NCI-H2196 treated with DMSO at 0.1 percent for 48 hours (cell line): ENCODE measurements around the gene GJD4.

Experiments
- DNase-seq: peaks from one replicate; lab custom pipeline; 2025; ENCODE audit not compliant: unreplicated experiment; lab: John Stamatoyannopoulos, UW

Gene GJD4, protein sequence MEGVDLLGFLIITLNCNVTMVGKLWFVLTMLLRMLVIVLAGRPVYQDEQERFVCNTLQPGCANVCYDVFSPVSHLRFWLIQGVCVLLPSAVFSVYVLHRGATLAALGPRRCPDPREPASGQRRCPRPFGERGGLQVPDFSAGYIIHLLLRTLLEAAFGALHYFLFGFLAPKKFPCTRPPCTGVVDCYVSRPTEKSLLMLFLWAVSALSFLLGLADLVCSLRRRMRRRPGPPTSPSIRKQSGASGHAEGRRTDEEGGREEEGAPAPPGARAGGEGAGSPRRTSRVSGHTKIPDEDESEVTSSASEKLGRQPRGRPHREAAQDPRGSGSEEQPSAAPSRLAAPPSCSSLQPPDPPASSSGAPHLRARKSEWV

DNA sequence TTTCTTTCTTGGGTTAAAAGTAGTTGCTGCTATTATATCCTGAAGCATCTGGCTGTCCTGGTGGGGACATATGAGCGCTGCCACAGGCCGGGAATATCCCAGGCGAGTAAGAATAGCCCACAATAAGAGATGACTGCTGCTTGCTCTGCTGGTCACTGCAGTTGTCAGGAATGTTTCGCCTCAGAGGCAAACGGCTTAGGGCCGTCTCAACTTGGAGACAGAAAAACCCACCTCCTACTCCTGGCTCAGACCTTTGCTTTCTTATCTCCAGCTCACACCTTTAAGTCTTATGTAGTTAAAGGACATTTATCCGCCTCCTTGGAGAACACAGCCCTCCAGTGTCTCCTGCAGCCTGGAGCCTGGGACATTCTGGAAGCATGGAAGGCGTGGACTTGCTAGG is at the start of gene GJD4:
TSS of gene GJD4 (plus strand) at position 151 of the 400 bp plus-strand sequence. CDS start at position 378, 227 bp downstream.
- no peak for DNase-seq

DNA sequence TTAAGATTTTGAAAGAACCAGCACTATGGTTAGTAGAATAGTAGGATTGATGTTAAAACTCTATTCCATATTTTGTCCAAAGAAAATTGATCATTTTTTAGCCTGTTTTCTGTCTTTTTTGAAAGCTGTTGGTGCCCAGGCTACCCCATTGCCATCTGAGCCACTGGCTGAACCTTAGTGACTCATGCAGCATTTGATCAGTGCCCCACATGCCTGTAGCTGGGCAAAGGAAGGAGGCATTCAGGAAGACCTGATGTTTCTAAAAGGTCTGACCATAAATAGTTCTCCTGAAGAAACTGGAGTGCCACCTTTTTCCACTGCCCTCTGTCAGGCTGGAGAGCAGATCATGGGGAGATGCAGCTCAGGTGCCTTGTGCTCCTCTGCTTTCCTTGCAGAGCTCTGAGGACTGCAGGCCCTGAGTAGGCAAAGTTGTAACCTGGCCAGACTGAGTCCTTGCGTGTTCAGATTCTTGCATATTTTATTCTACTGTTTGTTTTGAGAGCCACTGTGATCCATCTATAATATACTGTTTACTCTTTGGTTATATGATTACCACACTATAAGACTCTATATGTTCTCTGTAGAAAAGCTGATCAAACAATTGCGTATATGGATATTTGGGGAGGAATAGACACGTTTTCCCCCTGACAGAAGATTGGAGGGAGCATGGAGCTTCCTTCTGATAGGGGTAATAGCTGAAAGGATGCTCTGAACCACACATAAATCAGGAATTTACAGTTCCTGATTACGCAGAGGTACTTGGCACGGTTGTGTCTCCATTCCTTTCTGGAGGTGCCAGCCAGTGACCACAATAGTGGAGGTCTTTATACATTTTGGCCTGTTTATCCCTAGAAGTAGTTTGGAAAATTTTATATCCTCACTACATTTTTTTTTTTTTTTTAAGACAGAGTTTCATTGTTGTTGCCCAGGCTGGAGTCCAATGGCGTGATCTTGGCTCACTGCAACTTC is 48.9 kb upstream of the GJD4 start:
- DNase-seq = no peak

DNA sequence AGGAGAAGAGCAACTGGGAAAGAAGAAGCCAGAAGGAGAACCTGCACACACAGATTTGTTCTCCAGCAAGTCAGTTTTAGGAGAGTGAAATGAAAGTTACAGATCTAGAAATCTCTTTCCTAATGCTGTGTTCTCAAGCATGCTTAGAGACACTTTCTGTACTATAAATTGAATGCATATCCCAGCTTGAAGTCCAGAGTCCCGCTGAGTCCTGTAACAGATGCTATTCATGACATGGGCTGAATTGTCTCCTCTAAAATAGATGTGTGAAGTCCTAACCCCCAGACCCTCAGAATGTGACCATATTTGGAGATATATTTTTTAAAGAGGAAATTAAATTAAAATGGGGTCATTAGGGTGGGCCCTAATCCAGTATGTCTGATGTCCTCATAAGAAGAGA is 46.9 kb upstream of the GJD4 start:
- no peak for DNase-seq

DNA sequence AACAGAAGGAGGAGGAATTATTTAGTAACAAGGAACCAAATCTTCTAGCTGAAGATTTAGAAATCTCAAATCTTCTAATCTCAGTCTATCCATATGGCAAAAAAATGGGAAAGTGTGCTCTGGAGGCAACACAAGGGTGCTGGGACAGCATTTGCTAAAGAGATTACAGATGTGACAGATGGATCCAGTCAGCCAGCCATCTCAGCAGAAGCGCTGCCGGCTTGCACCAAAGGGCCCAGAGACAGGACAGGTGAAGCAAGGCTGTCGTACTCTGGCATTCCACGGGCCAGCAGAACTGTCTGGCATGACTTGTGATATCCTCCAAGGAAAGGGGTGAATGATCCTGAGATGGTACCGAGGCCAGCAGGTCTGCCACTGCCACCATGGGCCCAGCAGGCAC is 45.7 kb upstream of the GJD4 start:
- no peak for DNase-seq

DNA sequence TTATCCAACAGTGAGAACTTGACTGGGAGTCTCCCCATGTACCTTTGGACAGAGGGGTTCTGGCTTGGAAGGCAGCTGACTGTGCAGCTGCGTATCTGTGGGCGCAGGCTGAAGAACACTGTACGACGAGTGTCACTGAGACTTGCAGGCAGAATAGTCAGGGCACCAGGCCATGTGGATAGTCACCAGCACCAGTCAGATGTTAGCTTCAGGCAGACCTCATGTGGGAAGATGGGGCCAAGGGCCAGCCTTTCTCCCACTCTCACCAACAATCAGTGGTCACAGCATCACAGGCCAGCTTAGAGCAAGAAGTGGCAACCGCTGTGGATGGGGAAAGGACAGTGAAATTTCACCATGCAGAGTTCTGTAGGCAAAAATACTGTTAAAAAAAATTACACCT is 43.4 kb upstream of the GJD4 start:
- DNase-seq = no peak

DNA sequence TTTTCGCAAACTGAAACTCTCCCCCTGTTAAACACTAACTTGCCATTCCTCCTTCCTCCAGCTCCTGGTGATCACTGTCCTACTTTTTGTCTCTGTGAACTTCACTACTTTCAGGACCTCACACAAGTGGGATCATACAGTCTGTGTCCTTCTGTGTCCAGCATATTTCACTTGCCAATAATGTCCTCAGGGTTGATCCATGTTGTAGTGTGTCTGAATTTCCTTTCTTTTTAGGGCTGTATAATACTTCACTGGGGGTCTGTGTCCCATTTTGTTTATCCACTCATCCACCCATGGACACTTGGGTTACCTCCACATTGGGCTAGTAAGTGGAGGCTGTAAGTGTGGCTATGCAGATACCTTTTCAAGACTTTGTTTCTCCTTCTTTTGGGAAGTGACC is 42.7 kb upstream of the GJD4 start:
- no peak for DNase-seq

DNA sequence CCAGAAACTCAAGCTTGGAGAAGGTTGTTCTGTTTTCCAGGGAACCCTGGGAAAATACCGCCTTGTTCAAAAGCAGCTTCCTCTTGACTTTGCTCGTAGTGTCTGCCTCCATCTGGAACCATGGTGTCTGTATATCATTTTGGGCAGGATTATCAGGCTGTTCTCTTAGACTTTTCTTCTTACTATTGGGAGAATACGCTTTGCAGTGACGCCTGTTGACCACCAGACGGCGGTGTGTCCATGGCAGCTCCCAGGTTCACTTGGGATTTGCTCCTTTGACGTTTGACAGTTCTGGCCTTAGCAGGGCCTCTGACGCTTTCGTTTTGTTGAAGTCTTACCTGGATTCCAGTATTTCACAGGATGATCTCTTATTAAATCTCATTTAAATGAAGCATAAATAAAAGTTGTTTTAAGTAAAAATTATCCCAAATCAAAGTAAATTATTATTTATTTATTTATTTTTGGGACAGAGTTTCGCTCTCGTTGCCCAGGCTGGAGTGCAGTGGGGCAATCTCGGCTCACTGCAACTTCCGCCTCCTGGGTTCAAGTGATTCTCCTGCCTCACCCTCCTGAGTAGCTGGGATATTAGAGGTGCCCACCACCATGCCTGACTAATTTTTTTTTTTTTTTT is 41.8 kb upstream of the GJD4 start:
- peak; percentile 5 for DNase-seq

DNA sequence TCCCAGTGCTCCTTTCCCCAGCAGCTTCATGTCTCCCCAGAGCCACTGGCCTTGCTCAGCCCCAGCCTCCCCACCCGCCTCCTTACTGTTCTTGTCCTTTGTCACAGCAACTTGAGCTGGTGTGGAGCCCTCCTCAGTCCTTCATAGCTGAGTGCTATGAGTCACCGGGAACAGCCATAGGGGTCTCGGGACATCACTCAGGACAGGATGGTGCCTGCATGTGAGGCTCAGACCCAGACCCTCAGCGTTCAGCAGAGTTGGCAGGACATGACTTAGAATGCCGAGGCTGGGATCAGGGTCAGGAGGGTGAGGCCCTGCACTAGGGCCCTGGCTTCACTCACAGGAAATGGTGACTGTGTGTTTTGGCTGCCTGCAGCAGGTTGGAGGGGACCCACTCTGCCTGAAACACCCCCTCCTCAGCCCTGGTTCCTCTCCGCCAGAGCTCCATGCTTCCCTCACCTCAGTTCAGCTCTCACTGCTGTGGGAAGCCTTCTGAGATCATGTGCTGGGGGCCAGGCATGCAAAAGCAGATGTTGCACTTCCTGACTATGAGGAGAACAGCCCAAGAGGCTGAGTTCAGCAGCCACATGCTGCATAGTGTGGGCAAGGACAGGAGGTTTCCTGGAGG is 40.7 kb upstream of the GJD4 start:
- no peak for DNase-seq

DNA sequence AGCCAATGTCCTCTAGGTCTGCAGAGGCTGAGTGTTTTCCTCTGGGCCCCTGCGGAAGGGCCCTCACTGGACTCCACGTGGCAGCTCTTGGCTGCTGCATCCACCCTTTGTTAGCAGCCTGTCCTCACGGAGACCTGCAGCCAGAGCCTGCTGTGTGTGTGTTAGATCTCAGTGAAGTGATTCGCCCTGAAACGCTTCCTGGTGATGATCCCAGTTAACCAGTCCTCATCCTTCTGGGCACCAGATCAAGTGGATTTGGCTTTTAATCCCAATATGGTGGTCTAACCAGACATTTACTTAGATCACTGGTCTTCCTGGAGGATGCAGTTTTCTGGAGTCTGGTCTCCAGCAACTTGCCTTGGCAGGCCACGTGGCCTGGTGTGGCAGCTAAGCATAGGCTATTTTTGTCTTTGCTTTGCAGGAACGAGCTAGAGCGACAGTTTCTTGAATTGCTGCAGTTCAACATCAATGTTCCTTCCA is 39.5 kb upstream of the GJD4 start:
- DNase-seq = no peak

DNA sequence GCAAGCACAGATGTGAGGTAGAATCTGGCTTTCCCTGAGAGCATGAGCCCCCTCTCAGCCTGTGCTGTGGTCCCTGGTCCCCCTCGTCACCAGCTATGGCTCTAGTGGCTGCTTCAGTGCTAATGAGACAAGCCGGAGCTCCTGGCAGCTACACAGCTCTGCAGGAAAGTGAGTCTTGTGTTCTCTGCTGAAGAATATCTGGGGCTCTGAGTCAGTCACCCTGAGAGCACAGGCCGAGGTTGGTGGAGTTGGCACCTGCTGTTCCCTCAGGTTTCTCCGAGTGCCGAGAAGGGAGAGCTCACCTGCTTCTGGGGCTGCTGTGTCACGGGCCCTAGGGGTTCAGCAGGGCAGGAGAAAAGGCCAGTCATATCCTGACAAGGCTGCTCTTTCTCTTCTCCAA is 37.2 kb upstream of the GJD4 start:
- DNase-seq = no peak

DNA sequence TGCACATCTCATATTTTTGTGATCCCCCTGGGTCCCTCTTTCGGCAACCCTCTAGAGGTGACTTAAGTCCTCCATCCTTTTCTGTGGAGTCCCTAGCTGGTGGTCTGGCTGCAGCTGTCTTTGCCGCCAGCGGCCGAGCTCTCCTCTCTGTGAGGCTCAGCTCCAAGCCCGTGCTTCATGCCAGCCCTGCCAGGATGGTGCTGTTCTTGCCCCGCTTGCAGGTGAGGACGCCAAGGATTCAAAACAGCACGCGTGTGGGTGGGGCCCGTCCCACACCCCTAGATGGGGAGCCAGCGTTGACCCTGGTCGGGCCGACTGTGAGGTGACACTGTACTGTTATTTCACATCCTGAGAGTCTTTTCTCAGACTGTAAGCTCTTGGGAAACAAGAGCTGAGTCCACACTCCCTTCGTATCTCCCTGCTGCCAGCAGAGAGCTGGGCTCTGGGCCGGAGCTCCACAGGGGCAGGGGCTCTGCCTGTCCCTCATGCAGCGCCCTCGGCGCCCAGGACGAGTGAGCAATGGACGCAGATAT is 36.6 kb upstream of the GJD4 start:
- no peak for DNase-seq

DNA sequence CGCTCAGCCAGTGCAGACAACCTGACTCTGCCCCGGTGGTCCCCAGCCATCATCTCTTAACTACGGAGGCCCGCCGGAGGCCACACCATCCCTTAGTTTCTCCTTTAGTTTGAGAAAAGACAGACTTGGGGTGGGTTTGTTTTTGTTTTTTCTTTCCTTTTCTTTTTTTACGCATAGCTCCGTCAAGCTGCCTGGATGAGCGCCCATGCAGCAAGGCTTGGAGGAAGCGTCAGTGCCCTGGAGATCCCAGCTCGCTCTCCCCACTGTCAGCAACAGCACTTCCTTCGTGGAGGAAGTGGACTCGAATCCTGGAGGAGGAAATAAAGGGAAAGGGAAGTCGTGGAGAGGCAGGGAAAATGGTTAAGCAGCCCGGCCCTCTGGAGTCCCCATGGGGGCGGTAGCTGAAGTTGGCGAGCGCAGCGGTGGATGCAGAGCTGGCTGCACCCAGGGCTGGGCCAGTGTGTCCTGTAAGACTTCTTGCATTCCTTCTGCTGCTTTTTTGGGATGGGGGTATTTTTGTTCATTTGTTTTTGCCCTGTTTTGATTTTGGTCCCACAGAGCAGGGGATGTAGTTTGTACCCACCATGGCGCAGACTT is 35.9 kb upstream of the GJD4 start:
- no peak for DNase-seq

DNA sequence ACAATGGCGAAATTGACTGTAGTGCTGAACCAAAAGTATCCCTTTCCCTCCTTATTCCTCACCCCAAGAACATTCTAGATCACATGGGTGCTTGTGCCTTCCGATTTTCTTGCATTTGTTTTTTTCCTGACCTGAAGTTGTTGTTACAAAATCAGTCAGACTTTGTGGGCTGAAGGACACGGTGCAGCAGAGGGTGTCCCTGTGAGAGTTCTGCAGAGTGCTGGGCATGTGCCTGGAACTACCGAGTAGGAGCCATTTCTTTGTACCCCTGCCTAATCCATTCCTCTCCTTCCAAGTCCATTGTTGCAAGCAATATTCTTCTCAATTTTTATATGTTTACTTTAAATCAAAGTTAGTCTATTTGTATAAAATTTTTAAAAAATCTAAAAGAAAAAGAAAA is 35.3 kb upstream of the GJD4 start:
- no peak for DNase-seq

DNA sequence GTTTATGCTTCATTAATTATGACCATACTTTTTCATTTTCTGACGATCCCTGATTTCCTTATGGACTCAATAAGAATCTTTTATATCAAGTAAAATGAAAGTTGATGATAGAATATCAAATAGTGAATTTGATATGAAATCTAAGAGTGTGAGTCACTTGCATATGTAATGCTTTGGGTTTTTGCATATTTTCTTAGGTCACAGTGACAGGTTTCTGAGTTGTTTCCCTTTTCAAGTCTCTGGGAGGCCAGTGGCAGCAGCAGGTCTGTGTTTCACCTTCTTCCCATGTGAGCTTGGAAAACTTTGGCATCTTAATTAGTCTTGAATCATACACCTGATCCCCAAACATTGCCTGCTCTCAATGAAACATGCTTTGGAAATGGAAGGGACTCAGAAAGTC is 34.7 kb upstream of the GJD4 start:
- no peak for DNase-seq

DNA sequence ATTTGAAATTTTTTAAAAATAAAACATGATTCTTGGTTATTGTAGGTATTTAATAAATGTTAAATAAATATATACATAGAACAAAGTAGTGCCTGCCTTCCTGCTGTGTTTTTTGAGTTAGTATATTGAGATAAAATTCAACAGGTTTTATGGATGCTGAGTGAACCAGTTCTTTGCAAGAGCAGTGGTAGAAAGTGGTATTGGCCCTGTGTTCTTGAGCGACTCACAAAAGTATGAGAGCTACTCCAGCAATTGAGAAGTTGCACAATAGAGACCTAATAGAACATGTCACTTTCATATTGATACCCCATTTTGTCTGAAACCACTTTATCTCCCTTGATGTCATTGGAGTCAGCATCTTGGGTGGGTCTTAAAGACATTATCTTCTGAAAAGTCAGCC is 32.6 kb upstream of the GJD4 start:
- DNase-seq = no peak

DNA sequence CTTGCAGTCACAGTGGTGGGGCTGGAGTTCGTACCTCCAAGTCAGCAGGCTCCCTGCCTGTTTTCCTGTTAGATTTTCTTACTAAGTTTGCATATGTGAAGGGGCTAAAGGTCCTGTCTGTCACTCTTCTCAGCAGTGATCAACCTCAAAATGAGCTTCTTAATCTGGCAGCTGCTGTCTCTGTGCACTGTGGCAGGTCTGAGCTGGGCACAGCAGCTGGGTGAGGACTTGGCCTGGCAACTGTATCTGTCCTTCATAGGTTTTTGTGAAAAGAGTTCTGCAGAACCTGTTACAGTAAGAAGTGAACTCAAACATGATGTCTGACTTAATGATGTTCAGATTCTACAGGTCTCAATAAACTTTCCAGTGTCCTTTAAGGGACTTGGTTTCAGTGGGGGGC is 31.3 kb upstream of the GJD4 start:
- DNase-seq = no peak

DNA sequence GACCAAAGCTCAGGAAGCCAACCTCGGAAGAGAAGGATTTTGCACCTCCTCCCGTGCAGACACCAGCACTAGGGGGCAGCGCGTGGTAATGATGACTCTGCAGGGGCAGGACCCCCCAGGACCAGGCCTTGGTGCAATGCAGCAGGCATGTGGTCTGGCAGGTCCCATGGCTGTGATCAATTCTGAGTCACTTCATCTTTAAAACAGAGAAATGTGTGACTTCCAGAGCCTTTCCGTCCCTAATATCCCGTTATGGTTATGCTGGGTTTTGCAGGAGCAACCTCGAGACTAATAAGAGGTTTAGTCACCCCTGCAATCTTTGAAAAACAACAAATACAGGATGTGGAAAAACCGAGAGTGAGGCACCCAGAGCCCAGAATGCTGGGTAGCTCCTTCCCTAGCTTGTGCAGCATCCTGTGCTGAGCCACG is 30.2 kb upstream of the GJD4 start:
- no peak for DNase-seq

DNA sequence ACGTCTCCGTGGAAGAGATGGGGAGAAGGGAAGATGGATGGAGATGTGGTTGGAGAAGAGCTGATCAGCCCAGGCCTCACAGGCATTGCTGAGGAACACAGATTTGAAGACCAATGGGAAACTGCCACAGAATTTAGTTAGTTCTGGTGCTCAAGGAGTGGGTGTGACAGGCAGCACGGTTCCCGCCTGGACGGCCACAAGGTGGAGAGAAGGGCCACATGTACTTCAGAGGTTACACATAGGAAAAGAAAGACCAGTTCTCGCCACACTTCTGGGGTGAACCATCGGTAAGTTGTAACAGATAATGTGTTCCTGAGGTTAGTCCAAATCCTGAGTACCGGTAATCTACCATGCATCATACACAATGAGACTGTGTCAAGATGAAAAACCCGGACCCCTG is 29.5 kb upstream of the GJD4 start:
- no peak for DNase-seq

DNA sequence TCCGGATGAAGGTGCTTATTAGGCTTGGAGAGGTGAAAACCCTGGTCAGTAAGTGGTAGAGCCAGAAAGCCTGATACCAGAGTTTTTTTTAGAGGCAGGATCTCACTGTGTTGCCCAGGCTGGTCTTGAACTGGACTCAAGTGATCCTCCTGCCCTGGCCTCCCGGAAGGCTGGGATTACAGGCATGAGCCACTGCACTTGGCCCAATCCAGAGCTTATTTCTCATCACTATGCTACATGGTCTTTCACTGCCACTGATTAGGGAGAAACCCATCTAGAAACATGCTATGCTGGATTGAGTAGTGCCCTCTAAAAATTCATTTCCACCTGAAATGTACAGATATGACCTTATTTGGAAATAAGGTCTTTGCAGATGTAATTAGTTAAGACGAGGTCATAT is 28.4 kb upstream of the GJD4 start:
- DNase-seq = no peak

DNA sequence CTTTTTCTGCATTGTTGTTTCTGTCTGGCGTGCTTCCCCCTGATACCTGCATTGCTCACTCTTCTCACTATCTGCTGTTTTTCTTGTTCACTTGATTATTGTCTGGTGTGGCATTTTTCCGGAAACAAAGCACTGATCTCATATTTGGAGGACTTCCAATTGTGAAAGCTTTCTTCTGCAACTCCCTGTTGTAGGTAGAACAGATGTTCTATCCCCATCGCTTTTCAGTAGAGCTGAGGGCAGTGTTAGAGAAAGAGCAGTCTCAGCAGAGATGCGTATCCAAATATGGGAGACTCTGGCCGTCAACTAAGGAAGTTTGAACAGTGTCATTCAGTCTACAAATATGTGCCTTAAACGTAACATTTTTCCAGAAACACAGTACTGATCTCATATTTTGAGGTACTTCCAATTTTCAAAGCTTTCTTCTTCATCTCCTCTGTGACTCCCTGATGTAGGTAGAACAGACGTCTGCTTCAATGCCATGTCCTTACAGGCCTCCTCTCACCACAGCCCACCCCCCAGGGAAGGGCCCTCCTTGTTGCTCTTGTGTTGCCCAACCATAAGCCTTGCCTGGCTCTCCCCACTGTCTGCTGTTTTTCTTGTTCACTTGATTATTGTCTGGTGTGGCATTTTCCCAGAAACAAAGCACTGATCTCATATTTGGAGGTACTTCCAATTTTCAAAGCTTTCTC is 27.1 kb upstream of the GJD4 start:
- no peak for DNase-seq
